ENCODE data around the gene ARMCX6. TPM values are rescaled to one million over a fixed set of nuclear protein-coding genes. Genes with fewer than 3 reads are reported as not detected.

The ARMCX6 gene
- total RNA-seq, 6 donors from 2014 or later: 7.3 to 45.7 (median 20.9) TPM

- no peaks in the 10 kb centered on the region for H3K9me3 ChIP-seq
- peak; percentile 60 to 81 for ATAC-seq (ENCODE audit: low FRiP score in 2 of 2)
- WGBS, 2 donors: 11 to 19% methylated on average over 5 of the region's 5 CpGs
- no peak for TF ChIP-seq POLR2A (IDR thresholded peaks at IDR 0.05)
- TF ChIP-seq POLR2AphosphoS5 (IDR thresholded peaks at IDR 0.05): no peak
- TF ChIP-seq CTCF (IDR thresholded peaks at IDR 0.05): peak; percentile 46 to 72 (median 64)
- no peak for TF ChIP-seq EP300 (IDR thresholded peaks at IDR 0.05)
- no peak overlapping the region for H3K27ac ChIP-seq
- no peaks in the 10 kb centered on the region for H3K4me1 ChIP-seq
- no peaks in the 10 kb centered on the region for H3K27me3 ChIP-seq
- H3K4me3 ChIP-seq: no peak overlapping the region
- H3K36me3 ChIP-seq: no peaks in the 10 kb centered on the region
- no peak for DNase-seq
Observed at GRCh38 chrX:101595739-101596419, 21.9 kb downstream of the ARMCX6 start.

Small RNA genes lying within 50 kb of the gene (small RNA-seq; reads per million reads assigned to genes)
- gene RNU6-30P: 0 reads per million in 4 donors

Other genes starting within 250 kb of the ARMCX6 start
- gene BTK, start 231.8 kb downstream of the ARMCX6 start, total RNA-seq: 10 to 100 TPM; 16.2 to 81.7 (median 37.3) TPM
- 100 to 1,000 TPM; 165 to 641 (median 228) TPM for gene RPL36A, start 227.0 kb downstream of the ARMCX6 start, total RNA-seq
- 10 to 100 TPM; 18.9 to 54.0 (median 30.7) TPM for gene GLA, start 210.1 kb downstream of the ARMCX6 start, total RNA-seq
- gene HNRNPH2, start 209.8 kb downstream of the ARMCX6 start, total RNA-seq: 10 to 100 TPM; 30.4 to 66.6 (median 59.4) TPM
- gene ARMCX4, start 132.5 kb downstream of the ARMCX6 start, total RNA-seq: 10 to 100 TPM in 4 of 6 donors, 1 to 10 TPM in 2; 7.7 to 36.7 (median 11.6) TPM
- gene ARMCX1, start 67.5 kb downstream of the ARMCX6 start, total RNA-seq: 10 to 100 TPM; 13.8 to 22.0 (median 17.5) TPM
- 10 to 100 TPM; 15.7 to 57.3 (median 41.7) TPM for gene ARMCX3, start 5.2 kb upstream of the ARMCX6 start, total RNA-seq
- 10 to 100 TPM; 11.0 to 37.2 (median 19.3) TPM for gene ARMCX2, start 41.9 kb upstream of the ARMCX6 start, total RNA-seq